Stomach (tissue), 9 donors: ENCODE results near the gene MYBBP1A. TPM values are rescaled to one million over a fixed set of nuclear protein-coding genes. Genes with fewer than 3 reads are reported as not detected.

Experiments
- DNase-seq, 2 donors: peaks; one replicate each; pipeline versions ENCODE4 v3.0.0 to v3.0.0-alpha.2; 2013 to 2019
- H3K27ac ChIP-seq, 5 donors: fragments of 200-600 bp in 4 of 5; sonication (generic) in 4 of 5; one replicate each; pipeline ENCODE4 v1.5.1; 2013 to 2019; ENCODE audit warnings: mild to moderate bottlenecking in 1 of 5, moderate library complexity in 1 of 5
- H3K27me3 ChIP-seq, 3 donors: fragments of 200-600 bp; sonication (generic); one replicate each; pipeline ENCODE4 v1.5.1; 2017 to 2019; ENCODE audit warnings: mixed run types in 1 of 3
- H3K36me3 ChIP-seq, 4 donors: fragments of 200-600 bp; sonication (generic); 1 replicate in 3 of 4; 2 replicates in 1 of 4; pipeline ENCODE4 v1.5.1; 2016 to 2019
- H3K4me1 ChIP-seq, 4 donors: fragments of 200-600 bp; sonication (generic); one replicate each; pipeline ENCODE4 v1.5.1; 2016 to 2019
- H3K4me3 ChIP-seq, 4 donors: fragments of 200-600 bp; sonication (generic) in 3 of 4; one replicate each; pipeline ENCODE4 v1.5.1; 2016 to 2019; ENCODE audit warnings: mild to moderate bottlenecking in 1 of 4
- H3K9me3 ChIP-seq, 4 donors: fragments of 200-600 bp; sonication (generic); one replicate each; pipeline ENCODE4 v1.5.1; 2016 to 2019
- EP300 ChIP-seq: sonication (generic); formaldehyde crosslinking; IDR thresholded peaks from one replicate; pipeline ENCODE4 v1.6.1; 2017; ENCODE audit warnings: antibody characterized with exemption
- POLR2A ChIP-seq, 4 donors: fragments of 450-650 bp; IDR thresholded peaks; one replicate each; pipeline ENCODE4 v1.6.1; 2016; ENCODE audit warnings: antibody characterized with exemption in 4 of 4, control low read depth in 2 of 4, mild to moderate bottlenecking in 1 of 4, moderate library complexity in 1 of 4
- POLR2AphosphoS5 ChIP-seq, 3 donors: sonication (generic); formaldehyde crosslinking; IDR thresholded peaks; one replicate each; pipeline ENCODE4 v1.6.1; 2016; ENCODE audit warnings: antibody characterized with exemption in 3 of 3
- WGBS, 5 donors: extraction: QIAGEN DNeasy Blood & Tissue Kit in 3 of 5; methylation state at CpG; one replicate each; pipeline versions ENCODE4 v1.1.5 to v1.1.7; 2013 to 2018; 5-methylcytosine and 5-hydroxymethylcytosine counted together
- intact Hi-C: fragments of 100-400 bp; cut with DNase I; formaldehyde crosslinking; loops from one replicate; pipeline ENCODE4 v1.15.1; 2023; ENCODE audit warnings: low total_unique reads
- polyA plus RNA-seq, 3 donors: library from polyadenylated mRNA; stranded (reverse); fragments of 200-250 nt; gene quantifications; one replicate each; pipeline ENCODE4 v1.2.3, GENCODE V29; 2013
- total RNA-seq, 5 donors: library from RNA; depleted of rRNA; stranded (reverse); fragments of >200 nt; gene quantifications; one replicate each; pipeline versions ENCODE4 v1.1.0 to v1.2.3, GENCODE V29; 2014 to 2016
- TF ChIP-seq, protein P1 (sequence below), 7 experiments: fragments of 450-650 bp in 4 of 7; fragments of 200-600 bp in 3 of 7; sonication (generic) in 3 of 7; IDR thresholded peaks; one replicate each; pipeline ENCODE4 v1.5.1; 2016 to 2019; ENCODE audit warnings: antibody characterized with exemption in 7 of 7, control low read depth in 2 of 7, mild to moderate bottlenecking in 1 of 7
- donor health status: healthy with polysubstance abuse.
- donor health status: Bipolar disorder and iron deficiency.
- donor health status: healthy.

Gene MYBBP1A
- total and polyA plus RNA-seq, 8 donors = 14.1 to 237 (median 44.5) TPM

DNA sequence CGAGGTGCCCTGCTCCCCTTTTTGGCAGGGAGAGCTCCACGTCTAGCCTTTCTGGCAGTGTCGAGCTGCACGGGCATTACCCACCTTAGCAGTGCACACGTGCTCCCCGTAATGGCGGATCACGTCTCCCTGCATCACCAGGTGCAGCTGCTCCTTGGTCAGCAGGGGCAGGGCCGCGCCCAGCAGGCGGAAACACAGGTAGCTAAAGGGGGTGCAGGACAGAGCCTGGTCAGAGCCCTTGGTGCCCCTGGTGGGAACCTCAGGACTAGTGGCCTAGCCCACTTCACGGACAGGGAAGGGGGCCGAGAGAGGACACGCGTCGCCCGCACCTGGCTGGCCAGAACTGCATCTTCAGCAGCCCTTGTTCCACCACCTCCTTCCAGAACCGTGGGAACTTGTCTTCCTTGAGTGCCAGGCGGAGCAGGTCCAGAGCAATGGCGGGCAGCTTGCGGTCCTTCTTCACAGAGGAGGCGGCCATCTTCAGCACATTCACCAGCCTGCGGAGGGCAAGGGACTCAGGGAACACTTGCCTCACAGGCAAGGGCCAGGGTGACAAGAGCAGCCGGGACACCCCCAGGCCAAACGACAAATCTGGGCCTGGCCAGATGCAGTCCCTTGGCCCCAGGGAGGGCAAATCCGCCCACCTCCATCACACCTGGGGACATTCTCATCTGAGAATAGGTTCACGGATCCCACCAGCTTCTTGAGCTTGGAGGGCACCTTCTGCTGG, 3.2 kb downstream of the MYBBP1A start:
- no peak for DNase-seq
- TF ChIP-seq, protein P1, sequence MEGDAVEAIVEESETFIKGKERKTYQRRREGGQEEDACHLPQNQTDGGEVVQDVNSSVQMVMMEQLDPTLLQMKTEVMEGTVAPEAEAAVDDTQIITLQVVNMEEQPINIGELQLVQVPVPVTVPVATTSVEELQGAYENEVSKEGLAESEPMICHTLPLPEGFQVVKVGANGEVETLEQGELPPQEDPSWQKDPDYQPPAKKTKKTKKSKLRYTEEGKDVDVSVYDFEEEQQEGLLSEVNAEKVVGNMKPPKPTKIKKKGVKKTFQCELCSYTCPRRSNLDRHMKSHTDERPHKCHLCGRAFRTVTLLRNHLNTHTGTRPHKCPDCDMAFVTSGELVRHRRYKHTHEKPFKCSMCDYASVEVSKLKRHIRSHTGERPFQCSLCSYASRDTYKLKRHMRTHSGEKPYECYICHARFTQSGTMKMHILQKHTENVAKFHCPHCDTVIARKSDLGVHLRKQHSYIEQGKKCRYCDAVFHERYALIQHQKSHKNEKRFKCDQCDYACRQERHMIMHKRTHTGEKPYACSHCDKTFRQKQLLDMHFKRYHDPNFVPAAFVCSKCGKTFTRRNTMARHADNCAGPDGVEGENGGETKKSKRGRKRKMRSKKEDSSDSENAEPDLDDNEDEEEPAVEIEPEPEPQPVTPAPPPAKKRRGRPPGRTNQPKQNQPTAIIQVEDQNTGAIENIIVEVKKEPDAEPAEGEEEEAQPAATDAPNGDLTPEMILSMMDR (IDR thresholded peaks at IDR 0.05) = no peak
- TF ChIP-seq POLR2AphosphoS5 (IDR thresholded peaks at IDR 0.05) = no peak
- no peak for TF ChIP-seq EP300
- no peak for TF ChIP-seq POLR2A (IDR thresholded peaks at IDR 0.05)
- intact Hi-C loops = no loop called here
- H3K9me3 ChIP-seq = no peaks in the 10 kb centered on the region
- peaks cover 18 to 30% (median 25%) of the 10 kb centered on the region in 4 donors for H3K4me1 ChIP-seq
- 92 to 97% (median 94%) methylated on average over 16 to 27 of the region's 27 CpGs for WGBS, 5 donors
- H3K27me3 ChIP-seq = no peaks in the 10 kb centered on the region
- no peak overlapping the region for H3K27ac ChIP-seq
- H3K36me3 ChIP-seq = peaks cover 56 to 72% (median 71%) of the 10 kb centered on the region in 4 donors
- no peak overlapping the region for H3K4me3 ChIP-seq

DNA sequence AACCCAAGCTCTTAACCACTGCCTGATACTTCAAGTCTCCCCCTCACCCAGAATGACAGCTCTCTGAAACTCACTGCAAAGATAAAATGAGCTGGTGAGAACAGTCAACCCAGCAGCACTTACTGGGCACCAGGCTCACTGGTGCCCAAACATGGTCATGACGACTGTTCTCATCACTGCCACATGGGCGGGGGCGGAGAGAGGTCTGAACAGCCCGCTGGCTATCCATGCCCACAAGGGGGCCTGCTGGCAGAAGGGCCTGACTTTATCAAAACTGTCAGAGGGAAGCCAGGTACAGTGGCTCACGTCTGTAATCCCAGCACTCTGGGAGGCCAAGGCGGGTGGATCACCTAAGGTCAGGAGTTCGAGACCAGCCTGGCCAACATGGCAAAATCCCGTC, 4.0 kb downstream of the MYBBP1A start:
- Histone ChIP-seq H3K27ac (no peak overlapping the region), H3K36me3 (peaks cover 59 to 80% (median 79%) of the 10 kb centered on the region in 4 donors), H3K9me3 (no peaks in the 10 kb centered on the region), H3K4me1 (peaks cover 18 to 25% (median 22%) of the 10 kb centered on the region in 4 donors), H3K27me3 (no peaks in the 10 kb centered on the region), H3K4me3 (no peak overlapping the region)
- no peak for TF ChIP-seq POLR2A (IDR thresholded peaks at IDR 0.05)
- 81 to 94% (median 84%) methylated on average over 7 to 8 of the region's 8 CpGs for WGBS, 5 donors
- intact Hi-C loops = no loop called here
- no peak for DNase-seq

DNA sequence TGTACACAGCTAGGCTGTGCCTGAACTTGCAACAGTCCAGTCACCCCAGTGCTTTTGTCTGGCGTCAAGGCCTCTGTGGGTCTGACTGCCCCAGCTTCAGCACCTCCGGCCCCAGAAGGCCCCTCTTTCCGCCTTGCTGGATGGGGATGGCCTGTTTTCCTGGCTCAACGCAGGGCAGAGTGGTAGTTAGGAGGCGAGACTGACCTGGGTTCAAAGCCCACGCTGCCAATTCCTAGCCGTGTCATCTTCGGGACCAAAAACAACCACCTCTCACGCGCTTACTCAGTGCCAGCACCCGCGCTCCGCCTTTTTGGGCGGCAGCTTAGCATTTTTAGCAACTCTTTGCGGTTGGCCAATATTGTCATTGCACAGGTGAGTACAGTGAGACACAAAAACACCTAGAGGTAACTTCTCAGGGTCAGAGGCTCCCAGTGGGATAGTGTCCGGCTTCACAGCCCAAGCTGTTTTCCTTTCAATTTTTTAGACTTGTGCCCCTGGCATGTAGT, 4.6 kb downstream of the MYBBP1A start:
- no peak for TF ChIP-seq EP300
- no peak for TF ChIP-seq POLR2AphosphoS5 (IDR thresholded peaks at IDR 0.05)
- TF ChIP-seq, protein P1 (IDR thresholded peaks at IDR 0.05) = no peak
- no peak for TF ChIP-seq POLR2A (IDR thresholded peaks at IDR 0.05)
- no peak overlapping the region for H3K27ac ChIP-seq
- H3K4me1 ChIP-seq = peaks cover 13 to 20% (median 17%) of the 10 kb centered on the region in 4 donors
- intact Hi-C loops = no loop called here
- H3K9me3 ChIP-seq = no peaks in the 10 kb centered on the region
- 88 to 95% (median 95%) methylated on average over 16 of the region's 16 CpGs for WGBS, 5 donors
- no peaks in the 10 kb centered on the region for H3K27me3 ChIP-seq
- no peak for DNase-seq
- H3K36me3 ChIP-seq = peaks cover 60 to 86% (median 84%) of the 10 kb centered on the region in 4 donors
- H3K4me3 ChIP-seq = no peak overlapping the region

DNA sequence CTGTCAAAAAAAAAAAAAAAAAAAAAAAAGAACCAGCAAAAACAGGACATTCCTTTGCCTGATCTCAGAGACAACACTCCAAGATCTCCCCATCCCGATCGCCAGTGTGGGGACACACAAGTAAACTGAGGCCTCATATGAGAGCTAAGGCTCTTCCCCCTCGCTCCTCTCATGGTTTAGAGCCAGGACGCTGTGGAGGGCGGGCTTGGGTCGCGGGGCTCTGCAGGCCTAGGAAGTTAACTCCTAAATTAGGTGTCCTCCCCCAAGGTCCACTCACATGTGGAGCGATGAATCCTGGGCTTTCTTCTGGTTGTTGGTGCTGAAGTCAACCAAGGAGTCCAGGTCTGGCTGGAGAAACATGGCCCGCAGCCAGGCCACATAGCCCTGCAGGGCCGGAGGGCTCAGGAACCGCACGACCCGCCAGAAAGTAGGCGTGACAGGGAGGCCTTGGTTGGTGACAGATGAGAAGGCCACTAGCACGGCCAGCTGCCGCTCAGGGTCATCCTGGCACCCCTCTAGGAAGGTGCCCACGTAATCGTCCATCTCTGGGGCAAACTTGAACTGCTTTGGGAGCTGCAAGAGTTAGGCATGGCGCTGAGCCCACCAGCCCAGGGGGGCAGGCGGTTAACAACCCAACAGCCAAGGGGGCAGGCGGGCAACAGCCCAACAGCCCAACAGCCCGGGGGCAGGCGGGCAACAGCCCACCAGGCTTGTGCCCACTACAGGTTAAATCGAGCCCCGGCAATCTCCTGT, 5.2 kb downstream of the MYBBP1A start:
- Histone ChIP-seq H3K27me3 (no peaks in the 10 kb centered on the region), H3K36me3 (peaks cover 66 to 92% (median 91%) of the 10 kb centered on the region in 4 donors), H3K27ac (no peak overlapping the region), H3K4me1 (peaks cover 12 to 17% (median 15%) of the 10 kb centered on the region in 4 donors), H3K4me3 (no peak overlapping the region), H3K9me3 (no peaks in the 10 kb centered on the region)
- intact Hi-C loops = loop anchor here (10.0 kb wide), 1 partner anchor 125 kb away; no protein-coding TSS in a partner anchor
- no peak for DNase-seq
- TF ChIP-seq POLR2AphosphoS5 (IDR thresholded peaks at IDR 0.05) (no peak), POLR2A (IDR thresholded peaks at IDR 0.05) (no peak), EP300 (no peak)
- TF ChIP-seq, protein P1 (IDR thresholded peaks at IDR 0.05) = no peak
- 86 to 91% (median 89%) methylated on average over 14 to 25 of the region's 25 CpGs for WGBS, 5 donors
